Omental fat pad (tissue), 4 donors: ENCODE measurements around the gene MFSD2B. TPM values are rescaled to one million over a fixed set of nuclear protein-coding genes. Genes with fewer than 3 reads are reported as not detected.

Experiments used
- ATAC-seq: fragments of 150-250 bp; one replicate; pipeline ENCODE4 v1.9.1; 2016; ENCODE audit warnings: mild to moderate bottlenecking, moderate library complexity; ENCODE audit not compliant: low FRiP score
- DNase-seq: peaks from one replicate; pipeline ENCODE4 v3.0.0-alpha.2; 2019; ENCODE audit warnings: low spot score
- total RNA-seq, 4 donors: library from RNA; depleted of rRNA; stranded (reverse); fragments of >200 nt; gene quantifications; one replicate each; pipeline ENCODE4 v1.1.0, GENCODE V29; 2016
- TF ChIP-seq, protein P1 (sequence below), 3 donors: fragments of 450-650 bp; IDR thresholded peaks; one replicate each; pipeline ENCODE4 v1.5.1; 2016 to 2017; ENCODE audit warnings: antibody characterized with exemption in 3 of 3, mild to moderate bottlenecking in 3 of 3, moderate library complexity in 2 of 3

The MFSD2B gene
- total RNA-seq, 4 donors from 2014 or later: not detected

DNA sequence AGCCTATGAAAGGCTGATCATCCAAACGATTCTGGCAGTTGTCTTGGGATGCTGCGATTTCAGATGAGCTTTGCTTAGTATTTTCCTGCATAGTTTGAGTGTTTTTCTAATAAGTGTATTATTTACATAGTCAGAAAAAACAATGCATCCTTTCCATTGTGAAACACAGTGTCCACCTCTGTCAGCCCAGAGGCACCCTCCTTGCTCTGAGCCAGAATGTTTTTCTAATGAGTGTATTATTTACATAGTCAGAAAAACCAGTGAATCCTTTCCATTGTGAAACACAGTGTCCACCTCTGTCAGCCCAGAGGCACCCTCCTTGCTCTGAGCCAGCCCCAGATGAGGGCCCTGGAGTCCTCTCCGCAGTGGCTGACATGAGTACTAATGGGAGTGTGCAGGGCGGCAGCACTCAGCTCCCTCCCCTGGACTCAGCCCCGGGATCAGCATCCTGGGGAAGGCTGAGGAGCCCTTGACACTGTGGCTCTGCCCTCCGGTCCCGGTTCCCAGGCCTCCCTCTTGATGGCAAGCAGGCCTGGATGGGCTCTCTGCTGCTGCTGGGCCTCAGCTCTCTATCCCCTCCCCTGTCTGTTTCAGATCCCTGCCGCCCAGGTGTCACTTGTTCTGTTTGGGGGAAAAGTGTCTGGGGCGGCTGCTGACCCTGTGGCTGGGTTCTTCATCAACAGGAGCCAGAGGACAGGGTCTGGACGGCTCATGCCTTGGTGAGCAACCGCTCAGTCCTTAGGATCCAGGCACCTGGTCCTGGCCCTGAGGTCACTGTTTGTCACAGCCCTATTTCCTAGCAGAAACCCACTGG, 5.9 kb downstream of the MFSD2B start:
- TF ChIP-seq, protein P1, sequence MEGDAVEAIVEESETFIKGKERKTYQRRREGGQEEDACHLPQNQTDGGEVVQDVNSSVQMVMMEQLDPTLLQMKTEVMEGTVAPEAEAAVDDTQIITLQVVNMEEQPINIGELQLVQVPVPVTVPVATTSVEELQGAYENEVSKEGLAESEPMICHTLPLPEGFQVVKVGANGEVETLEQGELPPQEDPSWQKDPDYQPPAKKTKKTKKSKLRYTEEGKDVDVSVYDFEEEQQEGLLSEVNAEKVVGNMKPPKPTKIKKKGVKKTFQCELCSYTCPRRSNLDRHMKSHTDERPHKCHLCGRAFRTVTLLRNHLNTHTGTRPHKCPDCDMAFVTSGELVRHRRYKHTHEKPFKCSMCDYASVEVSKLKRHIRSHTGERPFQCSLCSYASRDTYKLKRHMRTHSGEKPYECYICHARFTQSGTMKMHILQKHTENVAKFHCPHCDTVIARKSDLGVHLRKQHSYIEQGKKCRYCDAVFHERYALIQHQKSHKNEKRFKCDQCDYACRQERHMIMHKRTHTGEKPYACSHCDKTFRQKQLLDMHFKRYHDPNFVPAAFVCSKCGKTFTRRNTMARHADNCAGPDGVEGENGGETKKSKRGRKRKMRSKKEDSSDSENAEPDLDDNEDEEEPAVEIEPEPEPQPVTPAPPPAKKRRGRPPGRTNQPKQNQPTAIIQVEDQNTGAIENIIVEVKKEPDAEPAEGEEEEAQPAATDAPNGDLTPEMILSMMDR (IDR thresholded peaks at IDR 0.05): no peak
- ATAC-seq: no peak

DNA sequence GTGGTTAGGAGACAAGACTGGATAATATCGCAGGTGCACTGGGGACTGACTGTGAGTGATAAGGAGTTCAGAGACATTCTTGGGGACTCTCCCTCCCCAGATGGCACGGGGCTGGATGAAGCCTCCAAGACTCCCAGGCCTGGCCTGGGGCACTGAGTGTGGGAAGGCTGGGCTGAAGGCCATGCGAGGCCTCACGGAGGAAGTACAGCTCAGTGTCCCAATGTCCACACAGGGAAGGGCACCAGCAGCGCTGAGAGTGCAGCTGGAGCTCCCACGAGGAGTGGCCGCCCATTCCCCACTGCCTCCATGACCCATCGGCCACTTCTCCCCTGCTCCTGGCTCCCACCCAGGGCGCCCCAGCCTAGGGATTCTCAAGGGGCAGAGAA, 6.5 kb downstream of the MFSD2B start:
- TF ChIP-seq, protein P1 (IDR thresholded peaks at IDR 0.05): no peak
- DNase-seq (no peak), ATAC-seq (no peak)

More for the DNA sequence above, 5.9 kb downstream of the MFSD2B start:
- no peak for DNase-seq

DNA sequence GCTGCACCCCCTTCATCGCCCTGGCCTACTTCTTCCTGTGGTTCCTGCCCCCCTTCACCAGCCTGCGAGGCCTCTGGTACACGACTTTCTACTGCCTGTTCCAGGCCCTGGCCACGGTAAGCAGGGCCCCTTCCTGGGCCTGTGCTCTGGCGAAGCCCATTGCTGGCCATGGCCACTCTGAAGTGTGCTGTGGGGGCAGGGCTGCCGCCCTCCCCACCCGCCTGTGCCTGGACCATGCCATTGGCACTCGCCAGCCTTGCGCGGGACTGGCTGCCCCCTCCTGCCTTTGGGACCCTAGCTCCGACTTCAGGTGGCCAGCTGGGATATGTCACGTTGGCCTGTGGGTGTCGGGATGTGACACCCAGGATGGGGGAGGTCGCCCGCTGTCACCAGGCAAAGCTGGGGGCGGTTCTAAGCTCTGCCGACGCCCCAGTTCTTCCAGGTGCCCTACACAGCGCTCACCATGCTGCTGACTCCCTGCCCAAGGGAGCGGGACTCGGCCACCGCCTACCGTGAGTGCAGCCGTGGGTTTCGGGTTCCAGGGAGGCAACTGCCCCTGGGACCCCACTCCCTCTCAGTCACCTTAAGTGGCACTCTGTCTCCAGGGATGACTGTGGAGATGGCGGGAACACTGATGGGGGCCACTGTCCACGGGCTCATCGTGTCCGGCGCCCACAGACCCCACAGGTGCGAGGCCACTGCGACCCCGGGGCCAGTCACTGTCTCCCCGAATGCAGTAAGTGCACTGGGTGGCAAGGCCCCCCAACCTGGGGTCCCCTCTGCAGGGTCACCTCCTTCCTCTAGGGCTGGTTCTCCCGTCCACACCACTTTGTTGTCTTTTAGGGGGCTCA, 7.2 kb downstream of the MFSD2B start:
- no peak for DNase-seq
- TF ChIP-seq, protein P1 (IDR thresholded peaks at IDR 0.05): no peak
- ATAC-seq: no peak

DNA sequence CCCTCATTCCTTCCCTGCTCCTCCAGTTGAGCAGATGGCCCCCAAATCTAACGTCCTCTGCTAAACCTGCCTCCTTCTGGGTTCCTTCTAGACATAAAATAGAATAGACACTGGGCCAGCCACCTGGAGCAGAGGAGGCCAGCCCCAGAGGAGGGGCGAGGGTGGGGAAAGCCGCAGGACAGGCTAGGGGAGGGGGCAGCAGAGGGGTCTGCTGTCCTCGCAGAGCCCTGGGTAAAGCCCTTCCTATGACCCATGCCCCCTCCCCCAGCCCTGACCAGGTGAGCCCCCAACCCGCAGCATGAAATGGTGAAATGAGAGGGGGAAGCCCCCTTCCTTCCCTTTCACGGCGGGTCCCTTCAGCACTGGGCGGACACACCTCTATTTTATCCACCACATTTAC, 7.8 kb downstream of the MFSD2B start:
- TF ChIP-seq, protein P1 (IDR thresholded peaks at IDR 0.05): no peak
- ATAC-seq: no peak

DNA sequence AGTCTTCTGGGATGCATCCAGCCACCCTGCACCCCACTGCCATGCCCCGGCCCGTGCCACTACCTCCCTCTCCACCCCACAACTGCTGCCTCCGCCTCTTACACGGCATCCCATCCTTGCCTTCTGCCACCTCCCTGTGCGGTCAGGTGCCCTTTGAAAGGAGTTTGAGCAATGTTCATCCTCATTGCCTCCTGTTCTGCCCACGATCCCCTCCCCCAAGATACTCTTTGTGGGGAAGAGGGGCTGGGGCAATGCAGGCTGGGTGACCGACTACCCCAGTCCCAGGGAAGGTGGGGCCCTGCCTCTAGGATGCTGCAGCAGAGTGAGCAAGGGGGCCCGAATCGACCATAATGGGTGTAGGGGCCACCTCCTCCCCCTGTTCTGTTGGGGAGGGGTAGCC, 8.4 kb downstream of the MFSD2B start:
- DNase-seq: no peak
- no peak for ATAC-seq
- TF ChIP-seq, protein P1 (IDR thresholded peaks at IDR 0.05): no peak

More for the DNA sequence above, 7.8 kb downstream of the MFSD2B start:
- no peak for DNase-seq

DNA sequence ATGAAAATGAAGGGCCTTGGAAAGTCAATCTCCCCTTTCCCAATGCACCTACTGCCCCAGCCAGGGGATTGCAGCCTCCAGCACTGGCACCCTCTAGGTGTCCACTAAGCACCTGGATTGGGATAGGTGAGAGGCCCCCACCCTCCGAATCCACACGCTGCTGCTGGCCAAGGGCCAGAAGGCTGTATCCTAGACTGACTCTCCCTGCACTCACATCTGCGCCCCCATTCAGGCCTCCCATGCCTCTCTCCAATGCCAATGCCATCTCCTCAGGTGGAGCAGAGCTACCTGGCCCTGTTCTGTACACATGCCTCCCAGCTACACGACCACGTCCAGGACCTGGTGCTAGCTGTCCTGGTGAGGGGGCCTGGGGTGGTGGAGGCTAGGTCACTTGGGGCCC, 9.8 kb downstream of the MFSD2B start:
- ATAC-seq (no peak), DNase-seq (no peak)
- TF ChIP-seq, protein P1 (IDR thresholded peaks at IDR 0.05): no peak
